ENCODE measurements around the gene ZCCHC24. TPM values are rescaled to one million over a fixed set of nuclear protein-coding genes. Genes with fewer than 3 reads are reported as not detected.

The ZCCHC24 gene
- total RNA-seq, 1 donor from 2014 or later = 180 TPM

- DNase-seq (ENCODE audit: low spot score in 2 of 2) = no peak
- H3K4me3 ChIP-seq = no peak overlapping the region
- peak overlapping the region in 1 of 2 donors; percentile 57 for H3K27ac ChIP-seq
- no peaks in the 10 kb centered on the region for H3K9me3 ChIP-seq
- TF ChIP-seq CTCF (IDR thresholded peaks at IDR 0.05) = no peak
- no peaks in the 10 kb centered on the region for H3K36me3 ChIP-seq
- intact Hi-C loops (cut with DNase I) = loop anchor here (5.0 to 10.0 kb wide), 2 partner anchors 195 to 468 kb away; no protein-coding TSS in a partner anchor
- peaks cover 25 to 63% of the 10 kb centered on the region in 2 donors for H3K4me1 ChIP-seq
- no peaks in the 10 kb centered on the region for H3K27me3 ChIP-seq
These were observed 5.1 kb downstream of the ZCCHC24 start for GRCh38 chr10:79440281-79440680.

- Histone ChIP-seq H3K9me3 (no peaks in the 10 kb centered on the region), H3K4me3 (no peak overlapping the region), H3K4me1 (peaks cover 24 to 76% of the 10 kb centered on the region in 2 donors), H3K27me3 (no peaks in the 10 kb centered on the region), H3K27ac (peak overlapping the region; percentile 83 to 93), H3K36me3 (no peaks in the 10 kb centered on the region)
- TF ChIP-seq CTCF (IDR thresholded peaks at IDR 0.05) = no peak
- intact Hi-C loops (cut with DNase I) = loop anchor here (2.0 kb wide), 1 partner anchor 28 kb away; no protein-coding TSS in a partner anchor
- DNase-seq (ENCODE audit: low spot score in 2 of 2) = no peak
These were observed 6.7 kb downstream of the ZCCHC24 start for GRCh38 chr10:79438699-79439085.

GRCh38 chr10:79438021-79438698 is 7.3 kb downstream of the ZCCHC24 start:
- Histone ChIP-seq H3K9me3 (no peaks in the 10 kb centered on the region), H3K27me3 (no peaks in the 10 kb centered on the region), H3K4me1 (peaks cover 23 to 72% of the 10 kb centered on the region in 2 donors), H3K27ac (peak overlapping the region; percentile 83 to 93), H3K36me3 (no peaks in the 10 kb centered on the region), H3K4me3 (no peak overlapping the region)
- no peak for DNase-seq (ENCODE audit: low spot score in 2 of 2)
- intact Hi-C loops (cut with DNase I) = loop anchor here (2.0 kb wide), 1 partner anchor 29 kb away; no protein-coding TSS in a partner anchor
- peak in 2 of 3 experiments; percentile 24 to 33 for TF ChIP-seq CTCF (IDR thresholded peaks at IDR 0.05)

GRCh38 chr10:79437111-79437814 is 8.2 kb downstream of the ZCCHC24 start:
- Histone ChIP-seq H3K27ac (peak overlapping the region; percentile 83 to 93), H3K36me3 (no peaks in the 10 kb centered on the region), H3K4me1 (peaks cover 20 to 69% of the 10 kb centered on the region in 2 donors), H3K4me3 (no peak overlapping the region), H3K27me3 (no peaks in the 10 kb centered on the region), H3K9me3 (no peaks in the 10 kb centered on the region)
- no peak for DNase-seq (ENCODE audit: low spot score in 2 of 2)
- intact Hi-C loops (cut with DNase I) = no loop called here
- no peak for TF ChIP-seq CTCF (IDR thresholded peaks at IDR 0.05)

GRCh38 chr10:79436850-79437103 is 8.6 kb downstream of the ZCCHC24 start:
- intact Hi-C loops (cut with DNase I) = no loop called here
- Histone ChIP-seq H3K36me3 (no peaks in the 10 kb centered on the region), H3K27ac (peak overlapping the region; percentile 83 to 93), H3K4me3 (no peak overlapping the region), H3K27me3 (no peaks in the 10 kb centered on the region), H3K4me1 (peaks cover 20 to 70% of the 10 kb centered on the region in 2 donors), H3K9me3 (no peaks in the 10 kb centered on the region)
- no peak for TF ChIP-seq CTCF (IDR thresholded peaks at IDR 0.05)
- no peak for DNase-seq (ENCODE audit: low spot score in 2 of 2)

All from ascending aorta (tissue), 2 donors.